GM21360 (cell line): Measurements from ENCODE around the gene BPIFB4.
"Not testable (repeated sequence)": the region's sequence is repeated elsewhere in the genome, so short reads cannot be mapped to it uniquely, and the experiment has no call there.

Experiments
- ATAC-seq: cut with Tn5 transposase; IDR thresholded peaks from one replicate; pipeline ENCODE4 v1.9.1; 2021; ENCODE audit warnings: mild to moderate bottlenecking, moderate library complexity; ENCODE audit not compliant: unreplicated experiment

Gene BPIFB4

DNA sequence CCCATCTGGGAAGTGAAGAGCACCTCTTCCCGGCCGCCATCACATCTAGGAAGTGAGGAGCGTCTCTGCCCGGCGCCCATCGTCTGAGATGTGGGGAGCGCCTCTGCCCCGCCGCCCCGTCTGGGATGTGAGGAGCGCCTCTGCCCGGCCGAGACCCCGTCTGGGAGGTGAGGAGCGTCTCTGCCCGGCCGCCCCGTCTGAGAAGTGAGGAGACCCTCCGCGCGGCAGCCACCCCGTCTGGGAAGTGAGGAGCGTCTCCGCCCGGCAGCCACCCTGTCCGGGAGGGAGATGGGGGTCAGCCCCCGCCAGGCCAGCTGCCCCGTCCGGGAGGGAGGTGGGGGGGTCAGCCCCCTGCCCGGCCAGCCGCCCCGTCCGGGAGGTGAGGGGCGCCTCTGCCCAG lies 36.1 kb downstream of the BPIFB4 start:
- ATAC-seq: not testable (repeated sequence)

DNA sequence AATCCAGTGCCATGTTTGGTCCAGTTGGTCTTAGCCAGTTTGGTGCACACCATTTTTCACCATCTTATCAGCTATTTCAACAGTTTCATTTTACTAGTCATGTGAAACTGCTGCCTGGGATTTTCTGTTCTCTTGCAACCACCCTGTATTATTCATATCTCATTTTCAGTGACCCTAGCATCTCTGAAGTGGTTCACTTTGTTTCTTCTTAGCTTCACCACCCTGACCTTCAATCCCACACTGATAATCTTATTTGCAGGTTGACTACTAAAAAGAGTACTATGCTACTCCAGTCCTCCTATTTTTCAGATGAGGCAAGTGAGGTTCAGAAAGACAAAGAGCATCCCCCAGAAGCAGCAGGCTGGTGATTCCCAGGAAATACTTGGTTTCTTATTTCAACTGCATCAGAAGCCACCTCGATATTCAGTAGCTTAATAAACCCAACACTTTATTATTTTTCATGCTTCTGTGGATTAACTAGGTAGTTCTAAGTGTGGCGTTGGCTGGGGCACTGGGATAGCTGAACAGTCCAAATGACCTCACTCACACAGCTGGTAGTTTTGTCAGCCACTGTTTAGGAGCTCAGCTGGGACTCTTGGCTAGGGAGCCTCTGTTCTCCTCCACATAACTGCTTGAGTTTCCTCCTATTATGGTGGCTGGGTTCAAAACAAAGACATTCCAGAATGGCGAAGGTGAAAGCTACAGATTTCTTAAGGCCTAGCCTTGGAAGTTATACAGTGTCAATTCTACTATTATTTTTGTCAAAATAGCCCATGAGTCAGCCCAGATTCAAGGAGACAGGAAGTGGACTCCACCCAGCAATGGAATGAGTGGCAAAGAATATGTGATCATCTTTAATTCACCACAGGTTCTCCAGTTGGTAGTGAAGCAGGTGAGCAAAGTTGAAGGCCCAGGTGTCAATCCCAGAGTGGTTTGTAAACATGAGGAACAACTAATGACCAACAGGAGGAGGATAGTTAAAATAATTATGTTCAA lies 40.6 kb downstream of the BPIFB4 start:
- no peak for ATAC-seq

DNA sequence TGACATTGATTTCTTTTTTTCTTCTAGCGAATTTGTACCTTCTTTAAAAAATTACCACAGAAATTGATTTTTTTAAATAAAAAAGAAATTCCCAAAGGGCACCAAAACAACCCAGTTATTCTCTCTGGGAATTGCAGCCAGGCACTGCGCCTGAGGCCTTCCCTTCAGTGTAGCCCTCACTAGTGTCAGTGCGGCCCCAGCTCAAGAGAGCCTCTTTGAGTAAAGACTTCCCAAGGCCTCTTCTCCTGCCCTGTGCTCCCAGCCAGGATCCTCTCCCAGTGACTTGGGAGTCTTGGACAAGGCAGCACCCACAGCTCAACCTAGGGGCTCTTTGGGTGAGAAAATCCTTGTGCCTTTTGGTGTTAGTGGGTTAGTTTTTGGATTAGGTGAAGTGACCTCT lies 41.5 kb downstream of the BPIFB4 start:
- no peak for ATAC-seq

DNA sequence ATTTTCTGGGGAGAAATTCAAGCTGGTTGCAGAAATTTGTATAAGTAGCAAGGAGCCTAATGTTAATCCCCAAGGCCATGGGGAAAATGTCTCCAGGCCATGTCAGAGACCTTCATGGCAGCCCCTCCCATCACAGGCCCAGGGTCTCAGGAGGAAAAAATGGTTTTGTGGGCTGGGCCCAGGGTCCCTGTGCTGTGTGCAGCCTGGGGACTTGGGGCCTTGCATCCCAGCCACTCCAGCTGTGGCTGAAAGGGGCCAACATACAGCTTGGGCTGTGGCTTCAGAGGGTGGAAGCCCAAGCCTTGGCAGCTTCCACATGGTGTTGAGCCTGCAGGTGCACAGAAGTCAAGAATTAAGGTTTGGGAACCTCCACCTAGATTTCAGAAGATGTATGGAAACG lies 42.9 kb downstream of the BPIFB4 start:
- ATAC-seq: not testable (repeated sequence)

DNA sequence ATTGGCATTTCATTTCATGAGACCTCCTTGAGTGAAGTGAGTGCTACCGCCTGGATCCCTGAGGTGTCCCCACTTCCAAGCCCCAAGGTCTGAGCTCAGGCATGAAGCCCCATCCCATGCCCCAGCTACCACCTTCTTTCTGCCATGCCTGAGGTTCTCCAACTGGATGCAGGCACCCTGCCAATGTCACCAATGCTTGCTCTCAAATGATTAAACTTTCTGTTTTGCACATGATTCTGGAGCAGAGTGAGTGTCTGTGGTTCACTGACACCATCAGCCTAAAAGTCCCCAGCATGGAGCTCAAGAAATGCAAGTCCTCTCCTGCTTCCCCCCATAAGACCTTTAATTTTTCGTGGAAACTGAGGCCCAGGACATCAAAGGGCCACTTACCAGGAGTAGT lies 44.8 kb downstream of the BPIFB4 start:
- no peak for ATAC-seq

DNA sequence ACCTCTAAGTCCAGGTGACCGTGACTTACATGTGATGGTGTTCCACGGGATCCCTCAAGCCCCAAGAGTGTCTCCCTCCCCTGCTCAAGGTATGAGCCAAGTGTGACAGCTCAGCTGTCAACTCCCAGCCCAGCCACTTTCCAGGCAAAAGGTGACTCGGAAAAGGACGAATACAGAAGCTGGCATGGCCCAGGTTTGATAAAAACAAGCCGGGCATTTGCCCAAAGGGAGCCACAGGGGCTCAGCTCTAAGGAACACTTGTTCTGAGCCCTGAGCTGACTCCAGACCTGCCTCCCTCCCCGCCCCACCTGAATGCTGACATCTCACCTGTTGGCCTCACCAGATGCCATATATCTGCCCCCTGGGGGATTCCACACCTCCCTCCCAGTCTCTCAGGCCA lies 45.6 kb downstream of the BPIFB4 start:
- no peak for ATAC-seq

DNA sequence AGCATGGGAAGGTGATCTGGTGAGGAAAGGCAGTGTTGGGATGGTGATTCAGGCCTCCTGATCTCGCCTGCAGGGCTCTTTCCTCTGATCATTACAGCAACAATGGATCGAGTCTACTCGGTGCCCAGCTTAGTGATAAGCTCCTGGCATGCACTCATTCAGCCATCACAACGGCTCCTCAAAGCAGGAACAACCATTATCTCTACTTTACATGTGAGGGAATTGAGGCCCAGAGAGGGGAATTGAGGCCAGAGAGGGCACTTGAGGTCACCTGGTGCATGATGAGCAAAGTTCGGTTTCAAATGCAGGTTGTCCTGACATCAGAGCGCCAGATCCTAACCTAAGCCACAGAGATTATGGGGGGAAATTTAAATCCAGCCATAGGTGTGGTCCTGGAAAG lies 46.5 kb downstream of the BPIFB4 start:
- ATAC-seq: no peak

DNA sequence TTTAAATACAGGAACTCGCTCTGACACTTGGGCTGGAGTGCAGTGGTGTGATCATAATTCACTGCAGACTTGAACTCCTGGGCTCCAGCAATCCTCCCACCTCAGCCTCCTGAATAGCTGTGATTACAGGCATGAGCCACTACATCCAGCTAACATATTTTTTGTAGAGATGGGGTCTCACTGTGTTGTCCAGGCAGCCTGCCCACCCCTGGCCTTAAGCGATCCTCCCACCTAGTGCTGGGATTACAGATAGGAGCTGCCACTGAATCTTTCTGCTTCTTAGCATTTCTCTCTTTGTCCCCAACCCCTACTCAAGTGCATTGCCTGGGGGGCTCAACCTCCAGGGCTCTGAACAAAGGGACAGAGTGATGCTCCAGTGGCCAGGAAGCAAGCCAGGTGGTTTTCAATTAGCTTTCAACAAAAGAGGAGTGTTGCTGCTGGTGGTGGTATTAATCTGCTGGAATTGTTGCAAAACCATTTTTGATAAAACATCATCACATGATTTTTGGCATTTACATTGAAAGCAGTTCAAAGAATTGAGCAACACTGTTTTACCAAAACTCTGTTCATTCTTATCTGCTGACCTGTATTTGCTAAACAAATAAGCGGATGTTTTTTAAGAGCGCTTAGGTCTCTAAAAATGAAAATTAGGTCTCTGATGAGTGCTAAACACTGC lies 48.1 kb downstream of the BPIFB4 start:
- no peak for ATAC-seq

DNA sequence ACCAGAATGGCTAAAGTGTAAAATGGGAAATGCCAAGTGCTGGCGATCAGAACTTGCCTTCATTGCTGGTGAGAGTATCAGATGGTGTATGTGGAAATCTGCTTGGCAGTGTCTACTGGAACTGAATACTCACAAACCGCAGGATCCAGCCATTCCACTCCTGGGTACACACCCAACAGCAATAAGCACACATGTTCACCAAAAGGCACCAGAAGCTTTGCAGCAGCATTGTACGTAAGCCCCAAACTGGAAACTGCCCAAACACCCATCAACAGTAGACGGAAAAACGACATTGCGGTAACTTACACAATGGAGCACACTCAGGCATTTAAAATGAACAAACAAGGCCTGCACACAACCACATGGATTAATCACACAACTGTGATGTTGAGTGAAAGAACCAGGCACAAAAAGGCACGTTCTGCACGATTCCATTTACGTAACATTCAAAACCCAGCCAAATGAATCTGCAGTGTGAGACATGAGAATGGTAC lies 51.2 kb downstream of the BPIFB4 start:
- ATAC-seq: no peak

DNA sequence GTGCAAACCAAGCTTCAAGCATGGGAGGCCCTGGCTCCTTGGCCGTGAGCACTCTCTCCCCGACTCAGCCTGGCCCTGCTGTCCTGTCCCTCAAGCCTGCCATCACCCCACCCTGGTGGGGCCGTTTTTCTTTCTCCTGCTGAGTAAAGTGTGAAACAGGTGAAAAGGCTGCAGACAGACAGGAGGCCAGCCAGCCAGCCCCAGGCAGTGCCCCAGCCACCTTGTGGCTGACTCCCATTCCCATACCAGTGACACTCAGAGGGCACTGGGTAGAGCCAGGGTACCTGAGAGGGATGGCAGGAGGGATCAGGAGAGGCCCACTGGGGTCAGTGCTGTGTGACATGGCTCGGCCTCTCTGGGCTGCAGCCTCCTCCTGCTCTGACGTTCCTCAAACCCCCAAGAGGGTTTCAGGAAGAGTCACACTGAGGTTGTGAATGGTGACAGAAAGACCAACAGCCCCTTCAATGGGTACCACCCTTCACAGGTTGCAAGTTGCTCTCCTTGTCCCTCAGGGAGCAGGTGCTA lies 52.6 kb downstream of the BPIFB4 start:
- ATAC-seq: no peak

DNA sequence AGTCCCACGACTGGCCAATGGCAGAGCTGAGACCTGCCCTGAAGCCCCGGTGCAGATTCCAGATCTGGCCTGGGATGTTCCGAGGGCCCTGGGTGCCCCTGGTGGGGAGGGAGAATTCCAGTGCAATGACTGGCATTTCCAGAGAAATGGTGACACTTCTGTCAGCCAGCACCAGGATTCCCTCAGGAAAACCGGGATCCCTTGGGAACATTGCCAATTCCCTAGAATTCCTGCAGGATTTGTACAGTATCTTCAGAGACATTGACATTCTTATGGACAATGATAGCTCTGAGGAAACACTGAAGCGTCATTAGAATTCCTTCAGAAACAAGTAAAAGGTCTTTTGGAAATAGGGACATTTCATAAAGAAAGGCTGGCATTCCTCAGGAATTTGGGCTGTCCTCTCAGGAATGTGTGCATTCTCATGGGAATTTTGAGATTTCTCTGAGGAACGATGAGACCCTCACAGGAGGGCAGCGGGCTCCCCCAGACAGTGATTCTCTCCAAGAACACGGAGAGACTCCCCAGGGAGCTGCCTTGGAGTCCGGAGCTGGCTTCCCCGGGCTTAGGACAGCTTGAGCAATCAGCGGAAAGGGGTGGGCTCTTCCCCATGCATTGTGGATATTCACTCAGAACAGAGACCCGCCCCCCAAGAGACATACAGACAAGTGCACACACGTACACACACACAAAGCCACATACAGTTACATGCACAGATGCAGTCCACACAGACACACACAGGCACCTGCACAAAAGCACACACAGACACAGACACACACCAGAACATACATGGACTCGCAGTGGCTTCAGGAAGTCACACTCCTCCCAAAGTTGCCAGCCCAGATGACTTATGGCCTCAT lies 53.3 kb downstream of the BPIFB4 start:
- no peak for ATAC-seq

DNA sequence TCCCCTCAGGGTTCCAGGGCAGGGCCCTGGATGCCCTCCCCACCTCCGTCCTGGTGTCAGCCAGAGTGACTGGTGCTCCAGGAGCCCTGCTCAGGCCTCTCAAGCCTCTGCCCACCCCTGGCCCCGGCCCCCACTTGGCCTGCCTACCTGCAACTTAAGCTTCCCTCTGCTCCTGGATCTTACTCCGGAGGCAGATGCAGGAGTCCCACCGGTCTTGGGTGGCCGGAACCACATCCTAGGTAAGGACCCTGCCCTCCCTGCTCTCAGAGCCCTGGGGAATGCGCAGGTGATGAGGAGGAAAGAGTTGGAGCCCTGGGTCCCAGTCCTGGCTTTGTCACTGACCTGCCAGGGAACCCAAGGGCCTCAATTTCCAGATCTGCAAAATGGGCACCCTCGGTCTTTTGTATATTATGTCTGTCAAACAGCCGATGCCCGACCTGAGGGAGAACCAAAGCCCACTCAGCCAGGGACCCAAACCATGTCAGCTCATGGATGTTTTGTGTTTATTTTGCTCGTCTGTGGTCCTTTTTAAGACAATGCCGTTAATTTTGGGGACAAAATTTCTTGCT lies 54.0 kb downstream of the BPIFB4 start:
- ATAC-seq: no peak

DNA sequence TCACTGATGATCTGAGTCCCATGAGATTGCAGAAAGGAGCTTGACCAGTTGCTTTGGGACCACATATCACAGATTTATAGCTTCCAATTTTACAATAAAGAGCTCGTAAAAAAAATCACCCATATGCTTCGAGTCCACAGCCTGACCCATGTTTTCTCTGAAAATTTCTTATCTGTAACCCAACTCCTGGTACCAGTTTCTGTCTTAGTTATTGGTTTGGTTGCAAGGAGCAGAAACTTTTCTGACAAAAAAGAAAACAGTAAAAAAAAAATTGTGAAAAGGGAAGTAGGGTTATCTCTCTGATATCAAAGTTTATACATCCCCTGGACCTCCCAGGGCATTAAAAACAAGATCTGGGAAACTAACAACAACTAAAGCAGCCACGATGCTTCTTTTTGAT lies 57.8 kb downstream of the BPIFB4 start:
- ATAC-seq: no peak

DNA sequence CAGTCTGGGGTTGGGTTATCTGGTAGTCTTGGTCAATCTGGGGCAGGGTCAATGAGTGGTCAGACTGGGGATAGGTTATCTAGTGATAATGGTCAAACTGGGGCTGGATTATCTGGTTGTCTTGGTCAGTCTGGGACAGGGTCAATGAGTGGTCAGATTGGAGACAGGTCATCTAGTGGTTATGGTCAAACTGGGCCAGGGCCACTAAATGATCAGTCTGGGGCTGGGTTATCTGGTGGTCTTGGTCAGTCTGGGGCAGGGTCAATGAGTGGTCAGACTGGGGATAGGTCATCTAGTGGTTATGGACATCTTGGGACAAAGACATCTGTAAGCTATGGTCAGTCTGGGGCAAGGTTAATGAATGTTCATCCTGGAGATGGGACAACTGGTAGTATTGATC lies 60.0 kb downstream of the BPIFB4 start:
- no peak for ATAC-seq

DNA sequence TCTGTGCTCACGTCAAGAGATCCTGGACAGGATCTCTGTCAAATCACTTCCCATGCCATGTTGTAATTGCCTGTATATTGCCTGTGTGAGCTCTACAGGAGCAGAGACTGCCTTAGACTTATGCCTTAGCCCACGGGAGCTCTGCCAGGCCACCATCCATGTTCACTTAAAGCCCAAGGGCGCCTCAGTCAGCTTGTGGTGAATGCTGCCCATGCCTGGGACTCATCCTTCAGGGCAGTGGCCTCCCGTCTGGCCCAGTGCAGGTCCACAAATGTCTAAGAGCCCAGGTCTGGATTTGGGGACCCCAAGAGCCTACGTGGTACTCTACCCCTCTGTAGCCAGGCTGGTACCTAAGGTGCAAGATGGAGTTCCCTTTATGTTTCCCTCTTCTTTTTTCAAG lies 66.1 kb downstream of the BPIFB4 start:
- no peak for ATAC-seq

DNA sequence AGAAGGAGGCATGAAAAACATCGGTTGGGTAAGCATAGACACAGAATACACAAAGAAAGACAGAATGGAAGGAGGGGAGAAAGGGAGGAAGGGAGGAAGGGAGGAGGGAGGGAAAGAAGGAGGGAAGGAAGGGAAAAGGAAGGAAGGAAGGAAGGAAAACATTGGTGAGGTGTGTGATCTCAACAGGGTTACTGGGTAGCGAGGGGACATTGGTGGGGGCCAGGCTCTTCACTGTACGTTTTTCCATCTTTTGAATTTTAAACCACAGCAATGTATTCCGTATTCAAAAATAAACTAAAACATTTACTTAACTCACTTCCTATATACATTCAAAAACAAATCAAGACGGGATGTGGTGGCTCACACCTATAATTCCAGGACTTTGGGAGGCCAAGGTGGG lies 67.9 kb downstream of the BPIFB4 start:
- no peak for ATAC-seq

DNA sequence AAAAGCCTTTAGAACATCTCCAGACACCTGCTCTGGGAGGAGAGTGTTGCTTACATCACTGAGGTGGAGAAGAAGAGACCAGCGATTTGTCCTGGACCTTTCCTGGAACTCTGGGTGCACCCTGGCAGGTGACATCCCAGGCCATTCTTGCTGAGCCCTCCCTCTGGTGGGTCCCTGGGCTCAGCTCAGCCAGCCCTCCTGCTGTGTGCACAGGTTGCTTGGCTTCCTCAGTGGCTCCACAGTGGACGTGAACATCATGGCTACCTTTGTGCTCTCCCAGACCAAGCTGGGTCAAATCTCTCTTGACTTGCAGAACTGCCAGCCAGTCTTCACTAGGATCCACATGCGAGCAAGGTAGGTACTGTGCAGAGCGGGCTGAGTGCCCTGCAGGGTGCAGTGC lies 68.6 kb downstream of the BPIFB4 start:
- no peak for ATAC-seq

DNA sequence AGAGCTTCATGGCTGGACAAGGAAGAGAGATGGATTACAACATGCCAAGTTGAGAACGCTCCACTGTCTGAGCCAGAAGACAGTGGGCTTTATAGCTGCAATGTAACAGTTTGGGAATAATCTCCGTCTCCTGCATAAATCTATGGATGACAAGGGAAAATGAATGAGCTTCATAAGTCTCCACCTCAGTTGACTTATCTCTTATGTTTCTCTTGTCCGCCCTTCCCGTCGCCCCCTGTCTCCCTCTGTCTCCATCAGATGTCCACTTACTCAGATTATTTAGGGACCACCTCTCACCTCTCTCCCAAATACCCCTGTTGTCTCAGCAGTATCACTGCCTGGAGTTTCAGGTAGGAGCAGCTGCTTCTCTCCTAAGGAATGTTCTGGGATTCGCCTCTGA lies 74.8 kb downstream of the BPIFB4 start:
- no peak for ATAC-seq

DNA sequence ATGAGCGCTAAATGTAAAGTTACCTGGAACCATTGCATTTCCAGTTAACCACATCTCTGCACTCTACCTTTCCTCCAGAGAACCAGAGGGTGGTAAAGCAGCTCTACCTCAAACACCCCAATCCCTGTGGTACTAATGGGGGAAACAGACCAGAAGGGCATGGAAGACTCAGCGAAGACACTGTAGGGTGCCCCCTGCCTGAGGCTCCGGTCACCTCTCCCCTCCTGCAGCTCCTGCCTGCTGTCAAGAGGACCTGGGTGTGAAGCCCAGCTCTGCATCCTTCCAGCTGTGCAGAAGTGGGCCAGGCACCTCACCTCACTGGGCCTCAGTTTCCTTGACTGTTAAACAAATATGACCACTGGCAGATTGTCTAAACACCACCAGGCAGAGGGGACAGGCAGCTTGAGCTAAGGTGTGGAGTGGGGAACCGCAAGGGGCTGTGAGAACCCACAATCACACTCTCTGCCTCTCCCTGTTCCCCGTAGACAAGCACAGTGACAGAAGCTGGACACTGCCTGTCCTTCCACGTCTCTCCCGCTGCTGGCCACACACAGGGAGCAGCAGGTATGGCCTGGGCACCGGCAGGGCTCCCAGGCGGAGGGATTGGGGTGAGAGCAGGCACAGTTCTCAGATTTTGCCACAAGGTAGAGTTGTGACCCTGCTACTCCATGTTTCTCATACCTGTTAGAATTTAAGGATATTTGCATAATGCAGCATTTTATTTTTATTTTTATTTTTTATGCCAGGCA lies 79.4 kb downstream of the BPIFB4 start:
- ATAC-seq: no peak

DNA sequence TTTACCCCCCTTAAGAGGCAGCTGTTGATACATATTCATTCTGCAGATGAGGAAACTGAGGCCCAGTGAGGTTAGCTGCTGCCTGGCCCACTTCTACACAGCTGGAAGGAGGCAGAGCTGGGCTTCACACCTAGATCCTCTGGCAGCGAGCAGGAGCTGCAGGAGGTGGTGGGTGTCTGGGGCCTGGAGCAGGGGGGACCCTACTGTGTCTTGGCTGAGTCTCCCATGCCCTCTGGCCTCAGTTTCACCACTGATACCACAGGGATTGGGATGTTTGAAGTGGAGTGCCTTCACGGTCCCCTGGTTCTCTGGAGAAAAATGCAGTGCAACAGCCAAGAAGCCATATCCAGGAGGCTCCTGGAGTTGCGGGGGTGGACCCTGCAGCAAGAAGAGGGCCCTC lies 80.3 kb downstream of the BPIFB4 start:
- ATAC-seq: no peak
